CD4-positive, alpha-beta T cell treated with Interleukin-4 for 4 hours (primary cell): Measurements from ENCODE around the gene HS6ST2.
"Not testable (repeated sequence)": the region's sequence is repeated elsewhere in the genome, so short reads cannot be mapped to it uniquely, and the experiment has no call there.

Experiments used
- DNase-seq: peaks from one replicate; pipeline ENCODE4 v3.0.0-alpha.2; 2020

The HS6ST2 gene

GRCh38 chrX:132958091-132958703 lies at the start of gene HS6ST2:
TSS of gene HS6ST2 (minus strand) at chrX:132958629.
- DNase-seq: no peak

GRCh38 chrX:133007458-133007857 lies 49.0 kb upstream of the HS6ST2 start:
- DNase-seq: no peak

GRCh38 chrX:133005616-133006015 lies 47.2 kb upstream of the HS6ST2 start:
- DNase-seq: no peak

GRCh38 chrX:133005042-133005441 lies 46.6 kb upstream of the HS6ST2 start:
- peak; percentile 1 for DNase-seq

GRCh38 chrX:132999209-132999608 lies 40.8 kb upstream of the HS6ST2 start:
- DNase-seq: no peak

GRCh38 chrX:132990835-132991234 lies 32.4 kb upstream of the HS6ST2 start:
- DNase-seq: no peak

- DNase-seq: no peak
Observed at GRCh38 chrX:132986556-132986955, 28.1 kb upstream of the HS6ST2 start.

- DNase-seq: no peak
Observed at GRCh38 chrX:132984058-132984650, 25.7 kb upstream of the HS6ST2 start.

GRCh38 chrX:132983496-132983895 lies 25.1 kb upstream of the HS6ST2 start:
- no peak for DNase-seq

- DNase-seq: not testable (repeated sequence)
Observed at GRCh38 chrX:132980035-132980434, 21.6 kb upstream of the HS6ST2 start.

GRCh38 chrX:132968296-132968949 lies 10.0 kb upstream of the HS6ST2 start:
- no peak for DNase-seq

GRCh38 chrX:132967049-132967448 lies 8.6 kb upstream of the HS6ST2 start:
- no peak for DNase-seq

GRCh38 chrX:132965461-132965860 lies 7.0 kb upstream of the HS6ST2 start:
- no peak for DNase-seq

GRCh38 chrX:132961511-132961910 lies 3.1 kb upstream of the HS6ST2 start:
- no peak for DNase-seq

- no peak for DNase-seq
Observed at GRCh38 chrX:132957211-132958090, 978 bp downstream of the HS6ST2 start.

- no peak for DNase-seq
Observed at GRCh38 chrX:132956421-132957210, 1.8 kb downstream of the HS6ST2 start.

GRCh38 chrX:132955690-132956089 lies 2.7 kb downstream of the HS6ST2 start:
- DNase-seq: no peak

GRCh38 chrX:132954323-132954722 lies 4.1 kb downstream of the HS6ST2 start:
- DNase-seq: no peak

- DNase-seq: no peak
Observed at GRCh38 chrX:132953354-132953753, 5.1 kb downstream of the HS6ST2 start.

GRCh38 chrX:132948648-132949260 lies 9.7 kb downstream of the HS6ST2 start:
- DNase-seq: no peak

- not testable (repeated sequence) for DNase-seq
Observed at GRCh38 chrX:132945055-132945599, 13.3 kb downstream of the HS6ST2 start.
